ENCODE measurements around the gene SRC. TPM values are rescaled to one million over a fixed set of nuclear protein-coding genes. Genes with fewer than 3 reads are reported as not detected.
A peak's percentile ranks its signal among the peaks of the same experiment; 100 is the strongest.

Gene SRC
- total RNA-seq, 6 experiments from 2014 or later: 22.0 to 35.6 (median 24.6) TPM

- H3K4me1 Mint-ChIP-seq (ENCODE audit: low read depth): peaks cover 27% of the 10 kb centered on the region
- DNase-seq: no peak
- H3K9me3 Mint-ChIP-seq: no peaks in the 10 kb centered on the region
- no peak for TF ChIP-seq CTCF (IDR thresholded peaks at IDR 0.05)
- H3K27ac Mint-ChIP-seq: no peak overlapping the region
- no peak overlapping the region for H3K4me3 Mint-ChIP-seq
- no peaks in the 10 kb centered on the region for H3K27me3 Mint-ChIP-seq (ENCODE audit: insufficient read depth)
- H3K36me3 Mint-ChIP-seq (ENCODE audit: low read depth): no peaks in the 10 kb centered on the region
These were observed 12.7 kb upstream of the SRC start for GRCh38 chr20:37333130-37333847.

- DNase-seq: no peak
- H3K36me3 Mint-ChIP-seq (ENCODE audit: low read depth): no peaks in the 10 kb centered on the region
- no peak for TF ChIP-seq CTCF (IDR thresholded peaks at IDR 0.05)
- H3K9me3 Mint-ChIP-seq: no peaks in the 10 kb centered on the region
- H3K27me3 Mint-ChIP-seq (ENCODE audit: insufficient read depth): no peaks in the 10 kb centered on the region
- peaks cover 24% of the 10 kb centered on the region for H3K4me1 Mint-ChIP-seq (ENCODE audit: low read depth)
- no peak overlapping the region for H3K27ac Mint-ChIP-seq
- no peak overlapping the region for H3K4me3 Mint-ChIP-seq
These were observed 12.1 kb upstream of the SRC start for GRCh38 chr20:37333848-37334318.

GRCh38 chr20:37334450-37334849 is 11.5 kb upstream of the SRC start:
- Mint-ChIP-seq H3K4me3 (no peak overlapping the region), H3K36me3 (ENCODE audit: low read depth) (no peaks in the 10 kb centered on the region), H3K27ac (no peak overlapping the region), H3K27me3 (ENCODE audit: insufficient read depth) (no peaks in the 10 kb centered on the region), H3K4me1 (ENCODE audit: low read depth) (peaks cover 24% of the 10 kb centered on the region), H3K9me3 (no peaks in the 10 kb centered on the region)
- no peak for TF ChIP-seq CTCF (IDR thresholded peaks at IDR 0.05)
- no peak for DNase-seq

GRCh38 chr20:37335642-37336368 is 10.1 kb upstream of the SRC start:
- Mint-ChIP-seq H3K4me3 (no peak overlapping the region; the same call in 1 of the 2 replicates), H3K27me3 (ENCODE audit: insufficient read depth) (no peaks in the 10 kb centered on the region), H3K27ac (peak overlapping the region; percentile 59), H3K4me1 (ENCODE audit: low read depth) (peaks cover 24% of the 10 kb centered on the region), H3K9me3 (no peaks in the 10 kb centered on the region), H3K36me3 (ENCODE audit: low read depth) (no peaks in the 10 kb centered on the region)
- no peak for TF ChIP-seq CTCF (IDR thresholded peaks at IDR 0.05)
- DNase-seq: no peak

- H3K36me3 Mint-ChIP-seq (ENCODE audit: low read depth): no peaks in the 10 kb centered on the region
- peaks cover 24% of the 10 kb centered on the region for H3K4me1 Mint-ChIP-seq (ENCODE audit: low read depth)
- H3K27ac Mint-ChIP-seq: peak overlapping the region; percentile 59
- DNase-seq: no peak
- H3K27me3 Mint-ChIP-seq (ENCODE audit: insufficient read depth): no peaks in the 10 kb centered on the region
- H3K4me3 Mint-ChIP-seq: no peak overlapping the region; the same call in 1 of the 2 replicates
- H3K9me3 Mint-ChIP-seq: no peaks in the 10 kb centered on the region
- TF ChIP-seq CTCF (IDR thresholded peaks at IDR 0.05): no peak
These were observed 9.4 kb upstream of the SRC start for GRCh38 chr20:37336369-37337207.
